Measurements from ENCODE around the gene HRK. TPM values are rescaled to one million over a fixed set of nuclear protein-coding genes. Genes with fewer than 3 reads are reported as not detected.

HRK gene
- total and polyA plus RNA-seq, 2 of the 4 experiments (the other 2 are of a cell fraction) = not detected

DNA sequence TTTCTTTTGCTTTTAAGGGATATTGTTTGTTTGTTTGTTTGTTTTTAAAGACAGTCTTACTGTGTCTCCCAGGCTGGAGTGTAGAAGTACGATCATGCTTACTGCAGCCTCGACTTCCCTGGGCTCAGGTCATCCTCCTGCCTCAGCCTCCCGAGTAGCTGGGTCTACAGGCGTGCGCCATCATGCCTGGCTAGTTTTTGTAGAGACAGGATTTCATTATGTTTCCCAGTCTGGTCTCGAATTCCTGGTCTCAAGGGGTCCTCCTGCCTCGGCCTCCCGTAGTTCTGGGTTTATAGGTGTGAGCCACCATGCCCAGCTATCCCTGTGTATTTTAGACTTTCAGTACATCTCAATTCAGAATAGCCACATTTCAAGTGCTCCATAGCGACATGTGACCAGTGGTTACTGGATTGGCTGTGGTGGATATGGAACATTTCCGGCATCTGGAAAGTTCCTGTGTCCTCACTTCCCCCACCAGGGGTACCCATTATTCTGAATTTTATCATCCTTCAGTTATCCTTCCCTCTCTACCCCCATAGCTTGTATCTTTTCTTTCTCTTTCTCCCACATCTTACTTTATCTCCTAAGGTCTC is 61.1 kb downstream of the HRK start:
- Histone ChIP-seq H4K8ac (ENCODE audit: low read depth in 2 of 2, low read length in 2 of 2) (no peak overlapping the region), H2BK5ac (ENCODE audit: low read depth, low read length, poor library complexity, severe bottlenecking) (no peak overlapping the region), H2BK120ac (ENCODE audit: low read depth, low read length) (no peak overlapping the region), H4K20me1 (ENCODE audit: insufficient read depth, low read length) (no peaks in the 10 kb centered on the region), H3K36me3 (ENCODE audit: control insufficient read depth, insufficient read depth, low read length) (no peaks in the 10 kb centered on the region), H3K18ac (ENCODE audit: low read depth, low read length) (no peak overlapping the region), H3K9me1 (ENCODE audit: insufficient read depth, low read length) (peaks cover 7% of the 10 kb centered on the region; the same call in 1 of the 2 replicates), H3K14ac (replicated peaks; ENCODE audit: low read depth, low read length) (no peak overlapping the region), H3K27ac (ENCODE audit: insufficient read depth, low read length) (no peak overlapping the region), H3K56ac (ENCODE audit: extremely low read depth, insufficient read depth, low read length) (no peak overlapping the region), H3K4me1 (ENCODE audit: control insufficient read depth, insufficient read depth, low read length) (peaks cover 6% of the 10 kb centered on the region), H2AFZ (replicated peaks; ENCODE audit: low read length, poor library complexity) (no peak overlapping the region), H2AK9ac (replicated peaks; ENCODE audit: low read depth, low read length, poor library complexity) (no peak overlapping the region), H3K79me1 (ENCODE audit: low read depth in 1 of 2, low read length in 2 of 2) (peaks cover 7% of the 10 kb centered on the region in 2 experiments), H3K4me2 (ENCODE audit: low read depth, low read length) (no peak overlapping the region), H3K9ac (ENCODE audit: low read depth, low read length) (no peak overlapping the region), H3K9me3 (ENCODE audit: control insufficient read depth, insufficient read depth, low read length) (no peaks in the 10 kb centered on the region), H4K91ac (ENCODE audit: insufficient read depth, low read depth, low read length) (no peak overlapping the region), H3K4ac (ENCODE audit: low read depth, low read length) (no peak overlapping the region), H2BK15ac (ENCODE audit: low read depth, low read length) (no peak overlapping the region), H3K27me3 (ENCODE audit: control insufficient read depth, insufficient read depth, low read length) (no peaks in the 10 kb centered on the region), H3K4me3 (ENCODE audit: insufficient read depth, low read depth, low read length) (no peak overlapping the region), H2BK20ac (ENCODE audit: low read depth, low read length) (no peak overlapping the region), H3K23ac (ENCODE audit: low read depth, low read length) (no peak overlapping the region), H4K5ac (ENCODE audit: low read depth, low read length) (no peak overlapping the region), H2AK5ac (ENCODE audit: low read depth, low read length) (no peak overlapping the region)
- BruUV-seq (replicated peaks) = no TSS peak
- ChIA-PET POLR2A (ENCODE audit: unreplicated experiment) (no interaction called here), CTCF (no interaction called here)
- intact Hi-C loops (cut with micrococcal nuclease) = no loop called here
- TF ChIP-seq MXI1 (IDR thresholded peaks at IDR 0.05; ENCODE audit: borderline replicate concordance, low read depth, low read length) (no peak), CHD1 (IDR thresholded peaks at IDR 0.05; ENCODE audit: low read depth, low read length) (no peak), RFX5 (IDR thresholded peaks at IDR 0.05; ENCODE audit: low read depth, low read length) (peak; percentile 88), CTCF (conservative IDR thresholded peaks at IDR 0.05; ENCODE audit: low read depth, low read length) (no peak)
- TF ChIP-seq, protein P1, sequence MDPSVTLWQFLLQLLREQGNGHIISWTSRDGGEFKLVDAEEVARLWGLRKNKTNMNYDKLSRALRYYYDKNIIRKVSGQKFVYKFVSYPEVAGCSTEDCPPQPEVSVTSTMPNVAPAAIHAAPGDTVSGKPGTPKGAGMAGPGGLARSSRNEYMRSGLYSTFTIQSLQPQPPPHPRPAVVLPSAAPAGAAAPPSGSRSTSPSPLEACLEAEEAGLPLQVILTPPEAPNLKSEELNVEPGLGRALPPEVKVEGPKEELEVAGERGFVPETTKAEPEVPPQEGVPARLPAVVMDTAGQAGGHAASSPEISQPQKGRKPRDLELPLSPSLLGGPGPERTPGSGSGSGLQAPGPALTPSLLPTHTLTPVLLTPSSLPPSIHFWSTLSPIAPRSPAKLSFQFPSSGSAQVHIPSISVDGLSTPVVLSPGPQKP (IDR thresholded peaks at IDR 0.05; ENCODE audit: borderline replicate concordance, low read depth, low read length) = no peak
- dilution Hi-C loops (cut with HindIII; ENCODE audit: low sequenced_read_pairs, unreplicated experiment) = no loop called here
- in situ Hi-C loops (cut with MboI; ENCODE audit: low sequenced_read_pairs) = no loop called here
- WGBS, 2 experiments (ENCODE audit: extremely low coverage in 2 of 2, insufficient read length in 1 of 2) = no CpG with 5 or more reads among the region's 10 CpGs
- no peak for DNase-seq
- no peak for ATAC-seq (ENCODE audit: low read depth)

Data from IMR-90 (cell line).